ENCODE results near the gene RBM12.
"Not testable (repeated sequence)": the region's sequence is repeated elsewhere in the genome, so short reads cannot be mapped to it uniquely, and the experiment has no call there.

RBM12 gene

DNA sequence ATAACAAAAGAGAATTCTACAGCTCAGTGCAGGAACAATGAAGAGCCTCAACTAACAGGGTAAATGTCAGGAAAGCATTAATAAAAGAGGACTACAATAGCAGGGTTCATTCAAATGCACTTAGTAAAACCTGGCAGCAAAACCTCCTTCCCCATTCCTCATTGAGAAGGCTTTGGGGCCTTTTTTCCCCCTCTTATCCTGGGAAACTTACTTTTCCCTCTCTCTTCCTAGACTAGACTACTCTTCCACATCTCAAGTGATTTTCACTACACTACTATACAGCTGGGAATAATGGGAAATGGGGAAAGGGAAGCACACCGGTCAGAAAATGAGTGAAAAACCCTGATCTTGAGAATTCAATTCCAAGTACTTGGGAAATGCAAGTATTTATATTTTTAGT, 44.6 kb upstream of the RBM12 start:
- TF ChIP-seq, protein P1, sequence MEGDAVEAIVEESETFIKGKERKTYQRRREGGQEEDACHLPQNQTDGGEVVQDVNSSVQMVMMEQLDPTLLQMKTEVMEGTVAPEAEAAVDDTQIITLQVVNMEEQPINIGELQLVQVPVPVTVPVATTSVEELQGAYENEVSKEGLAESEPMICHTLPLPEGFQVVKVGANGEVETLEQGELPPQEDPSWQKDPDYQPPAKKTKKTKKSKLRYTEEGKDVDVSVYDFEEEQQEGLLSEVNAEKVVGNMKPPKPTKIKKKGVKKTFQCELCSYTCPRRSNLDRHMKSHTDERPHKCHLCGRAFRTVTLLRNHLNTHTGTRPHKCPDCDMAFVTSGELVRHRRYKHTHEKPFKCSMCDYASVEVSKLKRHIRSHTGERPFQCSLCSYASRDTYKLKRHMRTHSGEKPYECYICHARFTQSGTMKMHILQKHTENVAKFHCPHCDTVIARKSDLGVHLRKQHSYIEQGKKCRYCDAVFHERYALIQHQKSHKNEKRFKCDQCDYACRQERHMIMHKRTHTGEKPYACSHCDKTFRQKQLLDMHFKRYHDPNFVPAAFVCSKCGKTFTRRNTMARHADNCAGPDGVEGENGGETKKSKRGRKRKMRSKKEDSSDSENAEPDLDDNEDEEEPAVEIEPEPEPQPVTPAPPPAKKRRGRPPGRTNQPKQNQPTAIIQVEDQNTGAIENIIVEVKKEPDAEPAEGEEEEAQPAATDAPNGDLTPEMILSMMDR (IDR thresholded peaks at IDR 0.05; ENCODE audit: low read depth, low read length, missing control alignments) = no peak
- H3K4me3 ChIP-seq (ENCODE audit: low read depth, low read length) = no peak overlapping the region
- in situ Hi-C loops (cut with HindIII; ENCODE audit: low sequenced_read_pairs) = no loop called here
- no peak for DNase-seq (ENCODE audit: low read depth)

DNA sequence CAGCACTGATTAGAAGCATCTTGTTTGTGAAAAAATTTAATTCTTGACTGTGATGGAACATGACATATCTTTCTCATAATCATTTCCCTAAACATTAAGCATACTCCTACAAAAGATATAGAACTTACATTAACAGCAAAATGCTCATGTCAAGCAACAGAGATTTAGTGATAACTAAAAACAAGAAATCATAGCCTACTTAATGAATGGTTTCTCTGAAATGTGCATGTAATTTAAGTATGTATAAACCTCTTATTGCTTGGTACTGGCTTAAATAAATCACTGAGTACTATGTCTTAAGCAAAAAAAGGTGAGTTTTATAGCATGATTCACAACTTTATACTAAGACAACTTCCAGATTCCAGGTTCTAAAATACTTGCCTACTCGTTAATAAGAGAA, 43.8 kb upstream of the RBM12 start:
- in situ Hi-C loops (cut with HindIII; ENCODE audit: low sequenced_read_pairs) = no loop called here
- H3K4me3 ChIP-seq (ENCODE audit: low read depth, low read length) = no peak overlapping the region
- TF ChIP-seq, protein P1 (IDR thresholded peaks at IDR 0.05; ENCODE audit: low read depth, low read length, missing control alignments) = no peak
- no peak for DNase-seq (ENCODE audit: low read depth)

DNA sequence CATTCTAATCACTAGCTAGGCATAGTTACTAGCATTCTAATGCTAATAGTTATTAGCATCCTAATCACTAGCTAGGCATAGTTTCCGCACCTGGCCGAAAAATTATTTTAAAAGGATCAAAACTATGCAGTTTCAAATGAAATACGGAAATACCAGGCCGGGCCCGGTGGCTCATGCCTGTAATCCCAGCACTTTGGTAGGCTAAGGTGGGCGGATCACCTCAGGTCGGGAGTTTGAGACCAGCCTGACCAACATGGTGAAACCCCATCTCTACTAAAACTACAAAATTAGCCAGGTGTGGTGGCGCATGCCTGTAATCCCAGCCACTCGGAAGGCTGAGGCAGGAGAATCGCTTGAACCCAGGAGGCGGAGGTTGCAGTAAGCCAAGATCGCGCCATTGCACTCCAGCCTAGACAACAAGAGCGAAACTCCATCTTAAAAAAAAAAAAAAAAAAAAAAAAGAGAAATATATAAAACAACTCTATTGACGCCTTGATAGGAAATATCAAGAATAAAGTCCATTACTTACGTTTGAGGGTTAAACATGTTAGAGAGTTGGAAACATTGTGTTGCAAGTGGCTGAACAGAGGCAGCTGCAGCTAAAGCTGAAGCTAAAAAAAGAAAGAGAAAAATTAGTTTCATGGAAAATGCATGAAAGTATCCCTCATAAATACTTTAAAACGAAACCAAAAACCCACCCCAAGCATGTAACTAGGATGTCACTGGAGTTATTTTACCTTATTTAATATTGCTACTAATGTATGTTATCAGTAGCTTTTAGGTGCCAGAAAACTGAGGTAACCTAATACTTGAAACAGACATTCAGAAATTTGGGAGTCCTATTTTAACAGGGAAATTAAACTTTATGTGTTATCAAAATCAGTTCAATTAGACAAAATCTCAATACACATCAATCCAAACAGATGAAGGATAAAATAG, 42.2 kb upstream of the RBM12 start:
- in situ Hi-C loops (cut with HindIII; ENCODE audit: low sequenced_read_pairs); DNase-seq (ENCODE audit: low read depth); H3K4me3 ChIP-seq (ENCODE audit: low read depth, low read length): not testable (repeated sequence)

DNA sequence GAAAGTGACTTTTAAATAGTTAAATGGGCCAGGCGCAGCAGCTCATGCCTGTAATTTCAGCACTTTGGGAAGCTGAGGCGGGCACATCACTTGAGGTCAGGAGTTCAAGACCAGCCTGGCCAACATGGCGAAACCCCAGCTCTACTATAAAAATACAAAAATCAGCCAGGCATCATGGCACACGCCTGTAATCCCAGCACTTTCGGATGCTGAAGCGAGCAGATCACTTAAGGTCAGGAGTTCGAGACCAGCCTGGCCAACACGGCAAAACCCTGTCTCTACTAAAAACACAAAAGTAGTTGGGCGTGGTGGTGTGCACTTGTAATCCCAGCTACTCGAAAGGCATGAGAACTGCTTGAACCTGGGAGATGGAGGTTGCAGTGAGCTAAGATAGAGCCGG, 41.2 kb upstream of the RBM12 start:
- H3K4me3 ChIP-seq (ENCODE audit: low read depth, low read length); DNase-seq (ENCODE audit: low read depth); in situ Hi-C loops (cut with HindIII; ENCODE audit: low sequenced_read_pairs): not testable (repeated sequence)

DNA sequence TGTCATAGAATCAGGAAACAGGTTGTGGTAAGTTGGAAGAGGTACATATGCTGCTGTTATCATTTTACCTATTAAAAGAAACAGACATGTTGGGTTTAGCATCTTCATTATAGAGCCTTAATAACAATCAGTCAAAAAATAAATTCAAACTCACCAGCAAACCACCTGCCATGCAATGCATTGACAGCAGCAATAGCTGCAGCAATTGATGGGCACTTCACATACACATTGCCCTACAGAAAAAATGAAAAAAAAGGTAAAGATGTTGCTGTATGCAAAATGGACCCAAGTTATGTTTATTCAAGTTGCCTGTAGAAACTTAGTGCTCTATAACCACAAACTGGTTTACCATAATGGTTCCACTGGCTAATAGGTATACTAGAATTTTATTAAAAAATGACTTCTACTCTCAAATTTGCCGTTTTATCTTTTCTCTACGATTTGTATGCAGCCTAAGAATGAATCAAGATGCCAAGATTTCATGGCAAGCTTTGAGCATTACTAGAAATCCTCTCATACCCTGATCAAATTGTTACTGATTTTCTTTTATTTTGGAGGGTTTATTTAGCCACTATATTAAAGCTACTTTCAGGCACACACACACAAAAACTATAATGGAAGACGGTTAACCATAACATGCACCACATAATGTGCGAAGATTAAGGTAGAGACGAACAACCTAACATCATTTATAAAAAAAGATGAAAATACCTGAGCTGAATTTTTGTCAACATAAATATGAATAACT, 40.0 kb upstream of the RBM12 start:
- TF ChIP-seq, protein P1 (IDR thresholded peaks at IDR 0.05; ENCODE audit: low read depth, low read length, missing control alignments) = no peak
- no peak overlapping the region for H3K4me3 ChIP-seq (ENCODE audit: low read depth, low read length)
- in situ Hi-C loops (cut with HindIII; ENCODE audit: low sequenced_read_pairs) = no loop called here
- no peak for DNase-seq (ENCODE audit: low read depth)

DNA sequence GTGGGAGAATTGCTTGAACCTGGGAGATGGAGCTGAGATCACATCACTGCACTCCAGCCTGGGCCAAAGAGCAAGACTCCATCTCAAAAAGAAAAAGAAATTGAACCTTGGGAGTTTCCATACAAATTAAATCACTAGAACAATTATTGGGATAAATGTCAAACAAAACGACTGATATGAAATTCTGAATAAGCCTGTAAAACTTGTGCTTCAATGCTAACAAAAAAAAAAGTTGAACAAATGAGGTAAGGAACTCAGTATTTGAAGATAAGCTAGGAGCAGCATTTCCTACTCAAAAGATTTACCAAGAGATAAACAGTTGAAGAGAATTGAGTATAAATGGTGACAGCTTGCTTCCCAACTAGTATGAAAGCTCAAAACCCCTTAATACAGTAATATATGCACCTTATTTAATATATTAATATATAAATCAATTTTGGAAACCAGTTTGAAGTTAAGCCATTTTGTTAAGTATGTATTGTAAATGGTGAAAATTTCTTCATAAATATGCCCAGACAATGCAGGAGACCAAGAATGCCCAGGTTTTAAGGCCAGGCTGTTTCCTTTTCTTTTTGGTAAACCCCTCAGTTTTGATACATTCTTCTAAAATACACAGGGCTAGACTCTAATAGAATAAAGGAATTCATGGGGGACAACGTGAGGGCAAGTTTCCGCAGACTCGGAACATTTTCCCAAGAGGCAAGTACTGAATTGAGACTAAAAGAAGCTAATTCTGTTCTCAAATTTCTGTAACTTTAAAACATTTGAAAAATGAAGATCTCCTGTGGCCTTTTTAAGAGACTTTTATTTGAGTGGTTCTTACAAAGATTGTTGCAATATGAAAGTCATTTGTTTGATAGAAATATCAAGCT, 38.4 kb upstream of the RBM12 start:
- in situ Hi-C loops (cut with HindIII; ENCODE audit: low sequenced_read_pairs) = no loop called here
- DNase-seq (ENCODE audit: low read depth) = no peak
- H3K4me3 ChIP-seq (ENCODE audit: low read depth, low read length) = no peak overlapping the region
- TF ChIP-seq, protein P1 (IDR thresholded peaks at IDR 0.05; ENCODE audit: low read depth, low read length, missing control alignments) = no peak

Measured in astrocyte of the cerebellum (primary cell).